HCT116 (cell line): ENCODE data around the gene TTC23. TPM values are rescaled to one million over a fixed set of nuclear protein-coding genes. Genes with fewer than 3 reads are reported as not detected.

ENCODE experiments used
- ATAC-seq: fragments of 200-7000 bp; cut with Tn5 transposase; 2 replicates; pipeline ENCODE4 v1.9.1; 2020; ENCODE audit warnings: mild to moderate bottlenecking, moderate library complexity
- BruUV-seq: library from RNA; stranded (reverse); fragments of 400-500 nt; replicated peaks from 2 replicates; lab custom pipeline; 2021; lab: Mats Ljungman, UMichigan
- CTCF ChIA-PET: fragments of 300-600 bp; sonication (Branson Sonifier 250); formaldehyde crosslinking; loops from one replicate; lab custom pipeline; 2021; ENCODE audit warnings: antibody characterized with exemption; lab: Charles Lee
- POLR2A ChIA-PET: fragments of 300-600, 350-600 bp; sonication (Branson Sonifier 250); formaldehyde crosslinking; loops from one replicate; lab custom pipeline; 2021; ENCODE audit warnings: antibody characterized with exemption; lab: Charles Lee
- RAD21 ChIA-PET, 2 experiments: fragments of 300-600 bp; sonication (Branson Sonifier 250); formaldehyde crosslinking; loops; one replicate each; lab custom pipeline; 2023; ENCODE audit warnings: low total read pairs in 2 of 2; ENCODE audit not compliant: uncharacterized antibody in 2 of 2, unreplicated experiment in 2 of 2, low non-redundant PET in 1 of 2; lab: Charles Lee
- DNase-seq: peaks from one replicate; pipeline ENCODE4 v3.0.0-alpha.2; 2010; ENCODE audit warnings: low read depth, low spot score
- H2AFZ ChIP-seq: fragments of 200-600 bp; shearing (Covaris generic), sonication (generic); 2 replicates; pipeline ENCODE4 v1.6.1; 2017; ENCODE audit warnings: low read depth, mixed run types, mixed read lengths, antibody characterized with exemption, low read length; ENCODE audit not compliant: poor library complexity, severe bottlenecking
- H3K27ac ChIP-seq: 2 replicates; pipeline ENCODE4 v1.5.1; 2012; ENCODE audit warnings: low read depth, low read length
- H3K27me3 ChIP-seq: fragments of 200-600 bp; sonication (generic); 2 replicates; pipeline ENCODE4 v1.6.1; 2016; ENCODE audit warnings: mixed run types, low read length, mixed read lengths; ENCODE audit not compliant: insufficient read depth
- H3K36me3 ChIP-seq, 2 experiments: fragments of 200-500 bp in 1 of 2; fragments of 200-600 bp in 1 of 2; sonication (Bioruptor generic) in 1 of 2; sonication (generic) in 1 of 2; 2 replicates each; pipeline versions ENCODE4 v1.5.1 to v1.6.1; 2014 to 2016; ENCODE audit warnings: low read length in 2 of 2, inconsistent platforms in 1 of 2, mixed read lengths in 1 of 2, mixed run types in 1 of 2; ENCODE audit not compliant: insufficient read depth in 2 of 2, control insufficient read depth in 1 of 2
- H3K4me1 ChIP-seq, 2 experiments: fragments of 200-600 bp in 1 of 2; sonication (generic) in 1 of 2; 2 replicates each; pipeline versions ENCODE4 v1.5.1 to v1.6.1; 2012 to 2017; ENCODE audit warnings: low read length in 2 of 2, inconsistent platforms in 1 of 2, mild to moderate bottlenecking in 1 of 2, mixed read lengths in 1 of 2, mixed run types in 1 of 2, moderate library complexity in 1 of 2; ENCODE audit not compliant: insufficient read depth in 2 of 2, control insufficient read depth in 1 of 2
- H3K4me2 ChIP-seq: fragments of 200-600 bp; sonication (generic); 2 replicates; pipeline ENCODE4 v1.6.1; 2017; ENCODE audit warnings: mixed run types, low read length, mixed read lengths
- H3K4me3 ChIP-seq, 2 experiments: fragments of 200-600 bp in 1 of 2; sonication (generic) in 1 of 2; replicated peaks in 1 of 2; 2 replicates each; pipeline ENCODE4 v1.5.1; 2011 to 2016; ENCODE audit warnings: low read length in 2 of 2, control low read depth in 1 of 2, low read depth in 1 of 2, mild to moderate bottlenecking in 1 of 2, mixed read lengths in 1 of 2, mixed run types in 1 of 2
- H3K79me2 ChIP-seq: fragments of 200-600 bp; sonication (generic); 2 replicates; pipeline ENCODE4 v1.6.1; 2017; ENCODE audit warnings: mild to moderate bottlenecking, mixed run types, low read length, moderate library complexity, mixed read lengths; ENCODE audit not compliant: insufficient read depth
- H3K9ac ChIP-seq: fragments of 200-600 bp; sonication (generic); 2 replicates; pipeline ENCODE4 v1.6.1; 2016; ENCODE audit warnings: low read length, mixed read lengths
- H3K9me2 ChIP-seq: fragments of 200-600 bp; sonication (generic), shearing (Covaris generic); 2 replicates; pipeline ENCODE4 v1.6.1; 2017; ENCODE audit warnings: mixed run types, mild to moderate bottlenecking, moderate library complexity; ENCODE audit not compliant: insufficient read depth
- H3K9me3 ChIP-seq, 2 experiments: fragments of 200-500 bp in 1 of 2; fragments of 200-600 bp in 1 of 2; sonication (Bioruptor generic) in 1 of 2; sonication (generic) in 1 of 2; 2 replicates each; pipeline ENCODE4 v1.6.1; 2014 to 2017; ENCODE audit warnings: low read length in 2 of 2, mixed read lengths in 2 of 2, inconsistent platforms in 1 of 2, low read depth in 1 of 2, mild to moderate bottlenecking in 1 of 2, mixed run types in 1 of 2, moderate library complexity in 1 of 2; ENCODE audit not compliant: control insufficient read depth in 1 of 2, insufficient read depth in 1 of 2
- H4K20me1 ChIP-seq: fragments of 200-600 bp; sonication (generic), shearing (Covaris generic); 2 replicates; pipeline ENCODE4 v1.6.1; 2017; ENCODE audit warnings: mixed run types, mild to moderate bottlenecking, moderate library complexity; ENCODE audit not compliant: insufficient read depth
- CEBPB ChIP-seq: IDR thresholded peaks from 2 replicates; pipeline ENCODE4 v1.6.1; 2012; ENCODE audit warnings: low read depth
- CTCF ChIP-seq, 3 experiments: fragments of 200-600 bp in 1 of 3; sonication (generic) in 1 of 3; IDR thresholded peaks in 2 of 3; conservative IDR thresholded peaks in 1 of 3; 2 replicates each; pipeline ENCODE4 v1.5.1; 2012 to 2017; ENCODE audit warnings: low read depth in 2 of 3, low read length in 2 of 3, antibody characterized with exemption in 1 of 3, borderline replicate concordance in 1 of 3, control low read depth in 1 of 3, mild to moderate bottlenecking in 1 of 3, mixed read lengths in 1 of 3, mixed run types in 1 of 3, moderate library complexity in 1 of 3; ENCODE audit not compliant: insufficient read depth in 1 of 3
- EGR1 ChIP-seq: IDR thresholded peaks from 2 replicates; pipeline ENCODE4 v1.6.1; 2012; ENCODE audit warnings: low read depth
- EZH2 ChIP-seq: fragments of 200-600 bp; sonication (generic); IDR thresholded peaks from 2 replicates; pipeline ENCODE4 v1.6.1; 2017; ENCODE audit warnings: antibody characterized with exemption, mixed run types
- JUND ChIP-seq: IDR thresholded peaks from 2 replicates; pipeline ENCODE4 v1.6.1; 2012
- TCF7L2 ChIP-seq: IDR thresholded peaks from 2 replicates; pipeline ENCODE4 v1.7.0; 2011; ENCODE audit warnings: borderline replicate concordance, inconsistent platforms; ENCODE audit not compliant: insufficient read depth, insufficient read length; ENCODE audit errors: extremely low read depth
- YY1 ChIP-seq: IDR thresholded peaks from 2 replicates; pipeline ENCODE4 v1.6.1; 2011; ENCODE audit warnings: low read length, low read depth, moderate library complexity, mild to moderate bottlenecking; ENCODE audit not compliant: insufficient replicate concordance; ENCODE audit errors: extremely low read depth
- ZFX ChIP-seq: fragments of 450-650 bp; IDR thresholded peaks from 2 replicates; pipeline ENCODE4 v1.6.1; 2017
- ZNF274 ChIP-seq: fragments of 200-500 bp; sonication (Bioruptor generic); IDR thresholded peaks from 2 replicates; pipeline ENCODE4 v1.6.1; 2014; ENCODE audit warnings: mild to moderate bottlenecking, low read depth, low read length, inconsistent platforms
- intact Hi-C: fragments of 100-400 bp; cut with micrococcal nuclease; formaldehyde crosslinking; loops from 2 replicates; pipeline ENCODE4 v1.10.0; 2022
- total RNA-seq: library from RNA; stranded (reverse); gene quantifications from one replicate; pipeline ENCODE4 v1.2.1, GENCODE V29; 2021; ENCODE audit not compliant: unreplicated experiment
- TF ChIP-seq, protein P1 (sequence below): IDR thresholded peaks from 2 replicates; pipeline ENCODE4 v1.6.1; 2011; ENCODE audit warnings: mild to moderate bottlenecking, low read length, moderate library complexity; ENCODE audit not compliant: insufficient replicate concordance; ENCODE audit errors: extremely low read depth

Gene TTC23
- total RNA-seq, 1 experiment from 2014 or later, result 10.2 TPM

- intact Hi-C loops, result no loop called here
- Histone ChIP-seq H2AFZ (no peak overlapping the region), H3K27ac (no peak overlapping the region), H3K4me3 (no peak overlapping the region), H3K9me2 (no peaks in the 10 kb centered on the region), H3K36me3 (no peaks in the 10 kb centered on the region), H3K4me2 (no peak overlapping the region), H3K4me1 (no peaks in the 10 kb centered on the region), H3K9me3 (no peaks in the 10 kb centered on the region; a peak in 1 of 4 replicates), H4K20me1 (no peaks in the 10 kb centered on the region), H3K27me3 (no peaks in the 10 kb centered on the region), H3K79me2 (no peaks in the 10 kb centered on the region), H3K9ac (no peak overlapping the region)
- ATAC-seq (no peak), DNase-seq (no peak)
- BruUV-seq, result no TSS peak
- ChIA-PET POLR2A (no interaction called here), CTCF (no interaction called here), RAD21 (no interaction called here)
- TF ChIP-seq JUND, result no peak
- no peak for TF ChIP-seq CTCF (IDR thresholded peaks at IDR 0.05 in 2 of 3, conservative IDR thresholded peaks at IDR 0.05 in 1 of 3; ENCODE audit: borderline replicate concordance in 1 of 3, insufficient read depth in 1 of 3, low read depth in 2 of 3, low read length in 2 of 3)
- TF ChIP-seq ZFX, result no peak
- no peak for TF ChIP-seq ZNF274
- TF ChIP-seq, protein P1, sequence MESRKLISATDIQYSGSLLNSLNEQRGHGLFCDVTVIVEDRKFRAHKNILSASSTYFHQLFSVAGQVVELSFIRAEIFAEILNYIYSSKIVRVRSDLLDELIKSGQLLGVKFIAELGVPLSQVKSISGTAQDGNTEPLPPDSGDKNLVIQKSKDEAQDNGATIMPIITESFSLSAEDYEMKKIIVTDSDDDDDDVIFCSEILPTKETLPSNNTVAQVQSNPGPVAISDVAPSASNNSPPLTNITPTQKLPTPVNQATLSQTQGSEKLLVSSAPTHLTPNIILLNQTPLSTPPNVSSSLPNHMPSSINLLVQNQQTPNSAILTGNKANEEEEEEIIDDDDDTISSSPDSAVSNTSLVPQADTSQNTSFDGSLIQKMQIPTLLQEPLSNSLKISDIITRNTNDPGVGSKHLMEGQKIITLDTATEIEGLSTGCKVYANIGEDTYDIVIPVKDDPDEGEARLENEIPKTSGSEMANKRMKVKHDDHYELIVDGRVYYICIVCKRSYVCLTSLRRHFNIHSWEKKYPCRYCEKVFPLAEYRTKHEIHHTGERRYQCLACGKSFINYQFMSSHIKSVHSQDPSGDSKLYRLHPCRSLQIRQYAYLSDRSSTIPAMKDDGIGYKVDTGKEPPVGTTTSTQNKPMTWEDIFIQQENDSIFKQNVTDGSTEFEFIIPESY, result no peak
Observed at GRCh38 chr15:99295840-99296239, 46.5 kb upstream of the TTC23 start.

DNA sequence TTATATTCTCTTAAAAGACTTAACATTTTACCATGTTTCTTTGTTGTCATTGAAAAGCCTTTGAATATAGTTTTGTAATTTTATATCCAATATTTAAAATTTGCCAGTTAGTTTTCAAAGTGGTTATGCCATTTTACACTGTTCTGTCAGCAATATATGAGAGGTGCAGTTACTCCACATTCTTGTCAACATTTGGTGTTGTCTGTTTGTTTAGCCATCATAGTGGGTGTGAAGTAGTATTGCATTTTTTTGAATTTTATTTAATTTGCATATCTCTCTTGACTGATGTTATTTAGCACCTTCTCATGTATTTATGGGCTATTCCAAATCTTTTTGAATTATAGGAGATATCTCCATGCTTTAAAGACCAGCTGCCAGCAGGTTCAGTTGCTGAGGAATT, 42.3 kb upstream of the TTC23 start:
- Histone ChIP-seq H3K9ac (no peak overlapping the region), H3K4me2 (no peak overlapping the region), H3K27me3 (no peaks in the 10 kb centered on the region), H3K4me3 (no peak overlapping the region), H3K9me2 (no peaks in the 10 kb centered on the region), H2AFZ (no peak overlapping the region), H3K36me3 (no peaks in the 10 kb centered on the region), H3K27ac (no peak overlapping the region), H3K79me2 (no peaks in the 10 kb centered on the region), H4K20me1 (no peaks in the 10 kb centered on the region), H3K9me3 (no peaks in the 10 kb centered on the region; a peak in 1 of 4 replicates), H3K4me1 (no peaks in the 10 kb centered on the region)
- DNase-seq, result no peak
- BruUV-seq, result no TSS peak
- ChIA-PET RAD21 (no interaction called here), POLR2A (no interaction called here), CTCF (no interaction called here)
- ATAC-seq, result no peak
- intact Hi-C loops, result no loop called here
- no peak for TF ChIP-seq CTCF (IDR thresholded peaks at IDR 0.05 in 2 of 3, conservative IDR thresholded peaks at IDR 0.05 in 1 of 3; ENCODE audit: borderline replicate concordance in 1 of 3, insufficient read depth in 1 of 3, low read depth in 2 of 3, low read length in 2 of 3)
- no peak for TF ChIP-seq CEBPB
- TF ChIP-seq, protein P1, result no peak
- no peak for TF ChIP-seq EZH2
- TF ChIP-seq TCF7L2, result no peak
- no peak for TF ChIP-seq EGR1
- TF ChIP-seq YY1, result no peak
